ENCODE data around the gene GOLPH3L. TPM values are rescaled to one million over a fixed set of nuclear protein-coding genes. Genes with fewer than 3 reads are reported as not detected.
"Not testable (repeated sequence)": the region's sequence is repeated elsewhere in the genome, so short reads cannot be mapped to it uniquely, and the experiment has no call there.

GOLPH3L gene
- total RNA-seq, 1 experiment from 2014 or later, result 9.6 TPM

GRCh38 chr1:150660584-150660983, 36.4 kb downstream of the GOLPH3L start:
- H3K9ac ChIP-seq (ENCODE audit: low read length), result no peak overlapping the region
- H3K36me3 ChIP-seq (ENCODE audit: low read depth, low read length), result peaks cover 14% of the 10 kb centered on the region
- H3K4me3 ChIP-seq (ENCODE audit: low read length), result no peak overlapping the region
- no peaks in the 10 kb centered on the region for H3K9me3 ChIP-seq (ENCODE audit: low read length)
- TF ChIP-seq CTCF (conservative IDR thresholded peaks at IDR 0.05; ENCODE audit: low read depth, low read length) (no peak), EZH2phosphoT487 (IDR thresholded peaks at IDR 0.05; ENCODE audit: borderline replicate concordance, low read length) (no peak), EZH2 (IDR thresholded peaks at IDR 0.05; ENCODE audit: low read length, unreplicated experiment) (no peak)
- H4K20me1 ChIP-seq (ENCODE audit: low read length), result no peaks in the 10 kb centered on the region
- H2AFZ ChIP-seq (ENCODE audit: low read length), result no peak overlapping the region
- H3K4me2 ChIP-seq (ENCODE audit: low read length), result no peak overlapping the region
- DNase-seq, result no peak
- ChIA-PET POLR2A (ENCODE audit: unreplicated experiment) (no interaction called here), CTCF (no interaction called here)
- no peaks in the 10 kb centered on the region for H3K27me3 ChIP-seq (ENCODE audit: low read length)
- no peaks in the 10 kb centered on the region for H3K9me2 ChIP-seq (replicated peaks; ENCODE audit: low read length)
- intact Hi-C loops (cut with micrococcal nuclease), result no loop called here
- no TSS peak for BruUV-seq (replicated peaks)
- H3K79me2 ChIP-seq (ENCODE audit: low read length), result no peaks in the 10 kb centered on the region
- H3F3A ChIP-seq (ENCODE audit: low read length, unreplicated experiment), result no peaks in the 10 kb centered on the region
- no peak for ATAC-seq
- no peaks in the 10 kb centered on the region for H3K4me1 ChIP-seq (ENCODE audit: insufficient read depth, low read length)
- no peak overlapping the region for H3K27ac ChIP-seq (ENCODE audit: low read length)

GRCh38 chr1:150657064-150657463, 39.9 kb downstream of the GOLPH3L start:
- POLR2A ChIA-PET (ENCODE audit: unreplicated experiment), result interaction anchor here (0.5 kb wide), 1 partner anchor 431 kb away, joined by 3 read pairs; no protein-coding TSS in a partner anchor
- H3K4me1 ChIP-seq (ENCODE audit: insufficient read depth, low read length); ATAC-seq; H3K9ac ChIP-seq (ENCODE audit: low read length); H3K4me3 ChIP-seq (ENCODE audit: low read length); CTCF ChIA-PET; DNase-seq; H3K9me2 ChIP-seq (replicated peaks; ENCODE audit: low read length); H3K9me3 ChIP-seq (ENCODE audit: low read length); H3K27ac ChIP-seq (ENCODE audit: low read length); H3F3A ChIP-seq (ENCODE audit: low read length, unreplicated experiment); BruUV-seq (replicated peaks); H3K4me2 ChIP-seq (ENCODE audit: low read length); H3K79me2 ChIP-seq (ENCODE audit: low read length); H3K27me3 ChIP-seq (ENCODE audit: low read length); H2AFZ ChIP-seq (ENCODE audit: low read length); H4K20me1 ChIP-seq (ENCODE audit: low read length): not testable (repeated sequence)
- peaks cover 14% of the 10 kb centered on the region for H3K36me3 ChIP-seq (ENCODE audit: low read depth, low read length)
- intact Hi-C loops (cut with micrococcal nuclease), result loop anchor here (5.0 kb wide), 1 partner anchor 40 kb away; the partner anchor contains the start of gene GOLPH3L

- H3K4me2 ChIP-seq (ENCODE audit: low read length); H3K9me3 ChIP-seq (ENCODE audit: low read length); H3K27ac ChIP-seq (ENCODE audit: low read length); H2AFZ ChIP-seq (ENCODE audit: low read length); DNase-seq; POLR2A ChIA-PET (ENCODE audit: unreplicated experiment); H3K4me1 ChIP-seq (ENCODE audit: insufficient read depth, low read length); BruUV-seq (replicated peaks); H4K20me1 ChIP-seq (ENCODE audit: low read length); H3K9me2 ChIP-seq (replicated peaks; ENCODE audit: low read length); H3K79me2 ChIP-seq (ENCODE audit: low read length); H3K27me3 ChIP-seq (ENCODE audit: low read length); H3K36me3 ChIP-seq (ENCODE audit: low read depth, low read length); H3K4me3 ChIP-seq (ENCODE audit: low read length); CTCF ChIA-PET; ATAC-seq; H3F3A ChIP-seq (ENCODE audit: low read length, unreplicated experiment); H3K9ac ChIP-seq (ENCODE audit: low read length): not testable (repeated sequence)
- intact Hi-C loops (cut with micrococcal nuclease), result loop anchor here (5.0 kb wide), 1 partner anchor 43 kb away; the partner anchor contains the start of gene GOLPH3L
These were observed 42.3 kb downstream of the GOLPH3L start for GRCh38 chr1:150654635-150655034.

GRCh38 chr1:150650193-150650592, 46.8 kb downstream of the GOLPH3L start:
- no peak overlapping the region for H3K4me3 ChIP-seq (ENCODE audit: low read length)
- ChIA-PET POLR2A (ENCODE audit: unreplicated experiment) (interaction anchor here (0.7 to 1.2 kb wide), 2 partner anchors 20 to 88 kb away, joined by 4 to 5 read pairs; partner anchors contain the start of gene ENSA), CTCF (no interaction called here)
- H3K36me3 ChIP-seq (ENCODE audit: low read depth, low read length), result peaks cover 21% of the 10 kb centered on the region
- intact Hi-C loops (cut with micrococcal nuclease), result no loop called here
- no peaks in the 10 kb centered on the region for H3K27me3 ChIP-seq (ENCODE audit: low read length)
- no peak overlapping the region for H3K9ac ChIP-seq (ENCODE audit: low read length)
- H4K20me1 ChIP-seq (ENCODE audit: low read length), result no peaks in the 10 kb centered on the region
- H3K9me3 ChIP-seq (ENCODE audit: low read length), result no peaks in the 10 kb centered on the region
- BruUV-seq (replicated peaks), result no TSS peak
- no peak overlapping the region for H3K4me2 ChIP-seq (ENCODE audit: low read length)
- no peaks in the 10 kb centered on the region for H3K9me2 ChIP-seq (replicated peaks; ENCODE audit: low read length)
- ATAC-seq (peak; percentile 71), DNase-seq (peak; percentile 66)
- H3K79me2 ChIP-seq (ENCODE audit: low read length), result no peaks in the 10 kb centered on the region
- no peak overlapping the region for H2AFZ ChIP-seq (ENCODE audit: low read length)
- no peaks in the 10 kb centered on the region for H3F3A ChIP-seq (ENCODE audit: low read length, unreplicated experiment)
- H3K4me1 ChIP-seq (ENCODE audit: insufficient read depth, low read length), result peaks cover 7% of the 10 kb centered on the region; the same call in 1 of the 2 replicates
- TF ChIP-seq CTCF (conservative IDR thresholded peaks at IDR 0.05; ENCODE audit: low read depth, low read length) (no peak), EZH2 (IDR thresholded peaks at IDR 0.05; ENCODE audit: low read length, unreplicated experiment) (no peak), EZH2phosphoT487 (IDR thresholded peaks at IDR 0.05; ENCODE audit: borderline replicate concordance, low read length) (no peak)
- peak overlapping the region; percentile 68 for H3K27ac ChIP-seq (ENCODE audit: low read length)

Data from PC-3 (cell line).